GM20000 (cell line): ENCODE measurements around the gene WNT4.

Experiments
- DNase-seq: peaks from one replicate; pipeline ENCODE4 v3.0.0; 2012; ENCODE audit warnings: low spot score
- CTCF ChIP-seq: IDR thresholded peaks from 2 replicates; pipeline ENCODE4 v1.5.1; 2012; ENCODE audit warnings: mild to moderate bottlenecking, control low read depth; ENCODE audit errors: extremely low read depth, missing control alignments

WNT4 gene

GRCh38 chr1:22090867-22091266, 52.0 kb downstream of the WNT4 start:
- DNase-seq = no peak
- no peak for TF ChIP-seq CTCF

- no peak for TF ChIP-seq CTCF
- DNase-seq = no peak
Observed at GRCh38 chr1:22089787-22090186, 53.1 kb downstream of the WNT4 start.

GRCh38 chr1:22089134-22089571, 53.7 kb downstream of the WNT4 start:
- no peak for TF ChIP-seq CTCF
- DNase-seq = no peak

GRCh38 chr1:22088331-22088730, 54.6 kb downstream of the WNT4 start:
- no peak for TF ChIP-seq CTCF
- no peak for DNase-seq

GRCh38 chr1:22080191-22080590, 62.7 kb downstream of the WNT4 start:
- no peak for TF ChIP-seq CTCF
- DNase-seq = no peak

- TF ChIP-seq CTCF = no peak
- no peak for DNase-seq
Observed at GRCh38 chr1:22078133-22078532, 64.8 kb downstream of the WNT4 start.

GRCh38 chr1:22077728-22078127, 65.2 kb downstream of the WNT4 start:
- TF ChIP-seq CTCF = no peak
- no peak for DNase-seq
